ENCODE data around the gene RNF5. TPM values are rescaled to one million over a fixed set of nuclear protein-coding genes. Genes with fewer than 3 reads are reported as not detected.

Gene RNF5
- total and polyA plus RNA-seq, 10 of the 15 experiments (the other 5 are each of a cell fraction or from before 2014, with no cell fraction given), result 31.4 to 114 (median 62.8) TPM

DNA sequence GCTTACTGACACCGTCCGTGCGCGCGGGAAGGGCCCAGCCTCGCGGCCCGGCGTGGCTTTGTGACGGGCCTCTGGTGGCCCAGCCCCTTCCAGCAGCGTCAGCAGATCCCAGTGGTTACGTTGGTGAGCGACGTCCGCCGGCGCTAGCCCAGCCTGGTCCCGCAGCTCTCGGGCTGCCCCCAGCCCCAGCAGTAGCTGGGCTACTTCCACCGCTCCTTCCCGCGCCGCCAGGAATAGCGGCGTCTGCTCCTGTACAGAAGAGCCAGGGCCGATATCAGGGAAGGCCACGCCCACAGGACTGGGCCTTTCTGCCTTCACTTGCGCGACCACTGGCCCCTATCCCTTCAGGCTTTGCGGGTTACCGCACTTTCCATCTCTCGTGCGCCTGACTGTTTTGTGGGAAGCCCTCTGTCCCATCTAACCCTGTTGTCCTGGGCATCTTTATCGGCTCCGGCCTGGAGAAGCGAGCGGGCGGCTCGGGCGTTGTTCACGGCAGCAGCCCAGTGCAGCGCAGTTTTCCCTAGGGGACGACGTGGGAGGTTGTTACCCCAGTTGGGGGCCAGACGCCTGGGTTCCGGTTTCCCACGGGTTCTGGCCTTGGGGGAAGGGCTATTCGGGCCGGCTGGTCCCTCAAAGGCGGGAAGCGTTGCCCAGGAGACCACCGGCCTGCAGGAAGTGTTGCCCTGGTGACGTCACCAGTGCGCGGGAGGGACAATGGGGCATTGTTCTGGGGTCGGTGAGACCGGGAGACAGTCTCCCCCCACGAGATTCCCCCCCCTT is 17.9 kb downstream of the RNF5 start (continued):
- TF ChIP-seq, protein P1, sequence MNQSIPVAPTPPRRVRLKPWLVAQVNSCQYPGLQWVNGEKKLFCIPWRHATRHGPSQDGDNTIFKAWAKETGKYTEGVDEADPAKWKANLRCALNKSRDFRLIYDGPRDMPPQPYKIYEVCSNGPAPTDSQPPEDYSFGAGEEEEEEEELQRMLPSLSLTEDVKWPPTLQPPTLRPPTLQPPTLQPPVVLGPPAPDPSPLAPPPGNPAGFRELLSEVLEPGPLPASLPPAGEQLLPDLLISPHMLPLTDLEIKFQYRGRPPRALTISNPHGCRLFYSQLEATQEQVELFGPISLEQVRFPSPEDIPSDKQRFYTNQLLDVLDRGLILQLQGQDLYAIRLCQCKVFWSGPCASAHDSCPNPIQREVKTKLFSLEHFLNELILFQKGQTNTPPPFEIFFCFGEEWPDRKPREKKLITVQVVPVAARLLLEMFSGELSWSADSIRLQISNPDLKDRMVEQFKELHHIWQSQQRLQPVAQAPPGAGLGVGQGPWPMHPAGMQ (IDR thresholded peaks at IDR 0.05; ENCODE audit: borderline replicate concordance), result no peak
- peak; percentile 40; the same call in 1 of the 2 replicates for TF ChIP-seq BCL11A (IDR thresholded peaks at IDR 0.05; ENCODE audit: low read depth, low read length)
- peak; percentile 44 for TF ChIP-seq SP1 (IDR thresholded peaks at IDR 0.05; ENCODE audit: low read depth, low read length)
- peak; percentile 93 for TF ChIP-seq PKNOX1 (IDR thresholded peaks at IDR 0.05)
- TF ChIP-seq, protein P2, sequence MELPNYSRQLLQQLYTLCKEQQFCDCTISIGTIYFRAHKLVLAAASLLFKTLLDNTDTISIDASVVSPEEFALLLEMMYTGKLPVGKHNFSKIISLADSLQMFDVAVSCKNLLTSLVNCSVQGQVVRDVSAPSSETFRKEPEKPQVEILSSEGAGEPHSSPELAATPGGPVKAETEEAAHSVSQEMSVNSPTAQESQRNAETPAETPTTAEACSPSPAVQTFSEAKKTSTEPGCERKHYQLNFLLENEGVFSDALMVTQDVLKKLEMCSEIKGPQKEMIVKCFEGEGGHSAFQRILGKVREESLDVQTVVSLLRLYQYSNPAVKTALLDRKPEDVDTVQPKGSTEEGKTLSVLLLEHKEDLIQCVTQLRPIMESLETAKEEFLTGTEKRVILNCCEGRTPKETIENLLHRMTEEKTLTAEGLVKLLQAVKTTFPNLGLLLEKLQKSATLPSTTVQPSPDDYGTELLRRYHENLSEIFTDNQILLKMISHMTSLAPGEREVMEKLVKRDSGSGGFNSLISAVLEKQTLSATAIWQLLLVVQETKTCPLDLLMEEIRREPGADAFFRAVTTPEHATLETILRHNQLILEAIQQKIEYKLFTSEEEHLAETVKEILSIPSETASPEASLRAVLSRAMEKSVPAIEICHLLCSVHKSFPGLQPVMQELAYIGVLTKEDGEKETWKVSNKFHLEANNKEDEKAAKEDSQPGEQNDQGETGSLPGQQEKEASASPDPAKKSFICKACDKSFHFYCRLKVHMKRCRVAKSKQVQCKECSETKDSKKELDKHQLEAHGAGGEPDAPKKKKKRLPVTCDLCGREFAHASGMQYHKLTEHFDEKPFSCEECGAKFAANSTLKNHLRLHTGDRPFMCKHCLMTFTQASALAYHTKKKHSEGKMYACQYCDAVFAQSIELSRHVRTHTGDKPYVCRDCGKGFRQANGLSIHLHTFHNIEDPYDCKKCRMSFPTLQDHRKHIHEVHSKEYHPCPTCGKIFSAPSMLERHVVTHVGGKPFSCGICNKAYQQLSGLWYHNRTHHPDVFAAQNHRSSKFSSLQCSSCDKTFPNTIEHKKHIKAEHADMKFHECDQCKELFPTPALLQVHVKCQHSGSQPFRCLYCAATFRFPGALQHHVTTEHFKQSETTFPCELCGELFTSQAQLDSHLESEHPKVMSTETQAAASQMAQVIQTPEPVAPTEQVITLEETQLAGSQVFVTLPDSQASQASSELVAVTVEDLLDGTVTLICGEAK (IDR thresholded peaks at IDR 0.05; ENCODE audit: borderline replicate concordance), result peak; percentile 49; the same call in 1 of the 2 replicates
- peak; percentile 65; the same call in 1 of the 2 replicates for TF ChIP-seq ELK1 (IDR thresholded peaks at IDR 0.05; ENCODE audit: low read depth, low read length)
- no peak for TF ChIP-seq STAT1 (conservative IDR thresholded peaks at IDR 0.05)
- TF ChIP-seq E2F4 (IDR thresholded peaks at IDR 0.05; ENCODE audit: low read depth, low read length), result peak; percentile 72
- no peak for TF ChIP-seq NFXL1 (IDR thresholded peaks at IDR 0.05; ENCODE audit: borderline replicate concordance)
- peak; percentile 92 for TF ChIP-seq CHD2 (IDR thresholded peaks at IDR 0.05; ENCODE audit: borderline replicate concordance, low read depth, low read length)
- TF ChIP-seq TCF12 (IDR thresholded peaks at IDR 0.05; ENCODE audit: low read depth, low read length), result peak; percentile 91
- TF ChIP-seq MTA2 (IDR thresholded peaks at IDR 0.05; ENCODE audit: low read depth), result peak; percentile 60; the same call in 1 of the 2 replicates
- peak; percentile 75; the same call in 2 of the 3 replicates for TF ChIP-seq POU2F2 (IDR thresholded peaks at IDR 0.05; ENCODE audit: borderline replicate concordance, low read depth, low read length)
- peak; percentile 84 for TF ChIP-seq E2F8 (IDR thresholded peaks at IDR 0.05; ENCODE audit: low read depth, partially characterized antibody)

All from GM12878 (cell line).